ENCODE data around the gene DUS1L. TPM values are rescaled to one million over a fixed set of nuclear protein-coding genes. Genes with fewer than 3 reads are reported as not detected.

Gene DUS1L
- polyA plus RNA-seq, 4 donors: 52.7 to 105 (median 69.9) TPM

DNA sequence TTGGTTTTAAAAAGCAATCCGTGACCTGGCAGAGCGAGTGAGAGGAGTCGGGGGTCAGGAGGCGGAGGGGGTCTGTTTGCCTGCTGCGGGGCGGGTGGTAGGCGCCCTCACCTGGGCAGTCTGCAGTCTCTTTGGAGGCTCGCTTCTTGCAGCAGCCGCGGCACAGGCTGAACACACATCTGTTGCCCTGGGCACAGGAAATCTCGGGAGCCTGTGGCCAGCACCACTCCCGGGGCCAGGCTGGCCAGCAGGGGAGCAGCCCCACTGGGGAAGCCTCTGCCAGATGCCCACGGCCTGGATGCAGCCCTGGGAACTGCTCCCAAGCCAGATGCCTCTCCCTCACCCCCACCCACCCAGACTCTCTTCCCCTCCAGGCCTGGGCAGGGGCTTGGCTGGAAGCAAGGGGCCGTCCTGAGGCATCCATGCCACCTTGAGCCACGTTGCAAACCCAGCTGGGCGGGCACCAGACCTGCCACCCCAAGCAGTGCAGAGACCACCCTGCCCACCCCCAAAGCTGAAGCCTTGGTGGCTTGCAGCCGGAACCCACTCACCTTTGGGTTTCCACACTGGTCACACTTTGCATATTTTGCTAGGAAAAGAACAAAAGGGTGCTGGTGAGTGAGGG is 7.3 kb downstream of the DUS1L start:
- DNase-seq (ENCODE audit: low read depth in 4 of 4, low spot score in 3 of 4): no peak

DNA sequence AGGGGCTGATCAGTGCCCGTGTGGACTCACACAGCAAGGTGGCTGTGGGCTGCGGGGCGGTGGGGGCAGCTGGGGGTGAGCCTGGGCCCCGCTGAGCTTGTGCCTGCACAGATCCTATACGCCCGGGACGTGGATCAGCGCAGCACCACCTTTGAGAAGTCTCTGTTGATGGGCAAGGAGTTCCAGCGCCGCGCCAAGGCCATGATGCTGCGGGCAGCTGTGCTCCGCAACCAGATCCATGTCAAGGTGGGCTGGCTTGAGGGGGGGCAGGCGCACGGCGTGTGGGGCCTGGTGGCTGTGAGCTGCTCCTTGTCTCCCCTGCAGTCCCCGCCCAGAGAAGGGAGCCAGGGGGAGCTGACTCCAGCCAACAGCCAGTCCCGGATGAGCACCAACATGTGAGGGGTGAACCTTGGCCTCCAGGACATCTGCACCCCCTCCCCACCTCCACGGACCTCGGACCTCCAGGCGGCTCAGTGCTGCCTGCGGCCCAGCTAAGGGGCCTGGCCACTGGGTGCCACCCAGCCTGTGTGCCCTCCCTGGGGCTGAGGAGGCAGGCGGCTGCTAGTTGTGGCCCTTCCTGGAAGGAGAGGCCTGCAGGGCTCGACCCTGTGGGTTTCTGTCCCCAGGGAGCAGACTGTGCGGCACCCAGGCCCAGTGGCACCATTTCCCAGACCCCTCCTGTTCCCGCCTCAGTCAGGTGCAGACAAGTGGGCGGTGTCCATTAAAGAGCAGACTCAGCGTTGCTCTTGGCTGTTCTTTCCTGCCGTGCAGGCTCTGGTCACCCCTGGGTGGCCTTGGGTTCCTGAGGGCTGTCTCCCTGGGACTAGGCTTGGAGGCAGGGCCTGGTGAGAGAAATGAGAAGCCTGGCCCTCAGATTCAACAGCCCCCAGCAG is 8.6 kb downstream of the DUS1L start:
- DNase-seq (ENCODE audit: low read depth in 4 of 4, low spot score in 3 of 4): no peak

DNA sequence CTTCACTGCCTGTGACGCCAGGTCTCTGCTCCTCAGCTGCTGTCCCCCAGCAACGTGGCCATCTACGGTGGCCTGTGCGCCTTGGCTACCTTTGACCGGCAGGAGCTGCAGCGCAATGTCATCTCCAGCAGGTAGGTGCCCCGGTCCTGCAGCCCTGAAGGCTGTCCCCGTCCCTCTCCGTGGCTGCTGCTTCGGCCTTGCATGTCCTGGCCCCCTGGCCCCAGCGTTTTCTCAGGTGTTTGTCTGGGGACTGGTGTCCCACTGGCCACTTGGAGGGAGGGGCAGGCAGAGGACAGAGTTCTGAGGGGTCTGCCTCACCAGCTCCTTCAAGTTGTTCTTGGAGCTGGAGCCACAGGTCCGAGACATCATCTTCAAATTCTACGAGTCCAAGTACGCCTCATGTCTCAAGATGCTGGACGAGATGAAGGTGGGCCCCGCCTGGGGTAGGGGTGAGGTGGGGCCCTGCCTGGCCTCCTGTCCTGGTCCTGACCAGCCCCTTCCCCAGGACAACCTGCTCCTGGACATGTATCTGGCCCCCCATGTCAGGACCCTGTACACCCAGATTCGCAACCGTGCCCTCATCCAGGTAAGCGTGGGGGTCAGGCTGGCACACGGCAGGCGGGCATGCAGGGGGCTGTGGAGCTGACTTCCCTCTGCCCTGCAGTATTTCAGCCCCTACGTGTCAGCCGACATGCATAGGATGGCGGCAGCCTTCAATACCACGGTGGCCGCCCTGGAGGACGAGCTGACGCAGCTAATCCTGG is 9.5 kb downstream of the DUS1L start:
- no peak for DNase-seq (ENCODE audit: low read depth in 4 of 4, low spot score in 3 of 4)

DNA sequence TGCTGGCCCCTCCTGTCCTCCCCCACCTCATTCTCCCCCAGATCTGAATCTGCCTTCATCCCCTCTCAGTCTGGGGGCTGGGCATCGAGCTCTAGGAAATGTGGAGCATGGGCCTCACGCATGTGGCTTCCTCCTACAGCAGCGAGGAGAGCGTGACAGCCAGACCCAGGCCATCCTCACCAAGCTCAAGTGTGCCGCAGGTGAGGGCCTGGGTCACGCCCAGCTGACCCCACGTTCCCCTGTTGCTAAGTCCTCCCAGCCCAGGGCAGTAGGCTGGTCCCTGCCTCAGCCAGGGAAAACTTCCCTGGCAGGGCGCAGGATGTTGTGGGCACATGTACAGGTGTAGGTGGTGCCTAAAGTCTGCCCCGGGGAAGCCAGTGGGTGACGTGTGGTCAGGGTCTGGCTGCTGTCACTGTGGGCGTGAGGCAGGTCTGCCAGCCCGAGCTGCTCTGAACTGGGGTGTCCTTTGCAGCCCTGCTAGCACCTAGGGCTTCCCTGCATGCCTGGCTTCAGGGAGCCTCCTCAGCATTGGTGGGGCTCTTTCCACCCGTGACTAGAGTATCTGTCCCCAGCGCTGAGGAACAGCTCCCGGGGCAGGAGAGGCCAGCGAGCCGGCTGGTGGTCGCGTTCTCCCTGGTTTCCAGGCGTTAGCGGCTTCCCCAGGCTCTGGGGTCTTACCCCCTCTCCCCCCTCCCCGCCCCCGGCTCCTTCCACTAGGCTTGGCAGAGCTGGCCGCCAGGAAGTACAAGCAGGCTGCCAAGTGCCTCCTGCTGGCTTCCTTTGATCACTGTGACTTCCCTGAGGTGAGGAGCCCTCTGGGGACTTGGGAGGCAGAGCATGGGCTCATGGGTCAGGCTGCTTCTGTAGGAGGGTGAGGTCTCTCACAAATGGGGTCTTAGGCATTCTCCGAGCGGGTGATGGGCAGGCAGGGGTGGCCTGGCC is 10.3 kb downstream of the DUS1L start:
- DNase-seq (ENCODE audit: low read depth in 4 of 4, low spot score in 3 of 4): no peak

DNA sequence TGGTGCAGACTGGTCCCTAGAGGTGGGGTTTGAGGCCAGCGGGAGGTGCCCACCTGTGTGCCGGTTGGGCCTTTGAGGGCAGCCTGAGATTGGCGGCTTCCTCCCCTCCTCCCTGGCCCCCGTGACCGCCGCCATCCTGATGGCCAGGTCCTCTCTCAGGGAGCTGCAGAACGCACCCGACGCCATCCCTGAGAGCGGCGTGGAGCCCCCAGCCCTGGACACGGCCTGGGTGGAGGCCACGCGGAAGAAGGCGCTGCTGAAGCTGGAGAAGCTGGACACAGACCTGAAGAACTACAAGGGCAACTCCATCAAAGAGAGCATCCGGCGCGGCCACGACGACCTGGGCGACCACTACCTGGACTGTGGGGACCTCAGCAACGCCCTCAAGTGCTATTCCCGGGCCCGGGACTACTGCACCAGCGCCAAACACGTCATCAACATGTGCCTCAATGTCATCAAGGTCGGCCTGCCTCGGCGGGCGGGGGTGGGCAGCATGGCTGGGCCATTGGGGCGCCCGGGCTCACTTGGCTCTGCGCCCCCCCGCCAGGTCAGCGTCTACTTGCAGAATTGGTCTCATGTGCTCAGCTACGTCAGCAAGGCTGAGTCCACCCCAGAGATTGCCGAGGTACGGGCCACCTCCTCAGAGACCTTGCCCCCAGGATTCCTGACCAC is 11.1 kb downstream of the DUS1L start:
- no peak for DNase-seq (ENCODE audit: low read depth in 4 of 4, low spot score in 3 of 4)

DNA sequence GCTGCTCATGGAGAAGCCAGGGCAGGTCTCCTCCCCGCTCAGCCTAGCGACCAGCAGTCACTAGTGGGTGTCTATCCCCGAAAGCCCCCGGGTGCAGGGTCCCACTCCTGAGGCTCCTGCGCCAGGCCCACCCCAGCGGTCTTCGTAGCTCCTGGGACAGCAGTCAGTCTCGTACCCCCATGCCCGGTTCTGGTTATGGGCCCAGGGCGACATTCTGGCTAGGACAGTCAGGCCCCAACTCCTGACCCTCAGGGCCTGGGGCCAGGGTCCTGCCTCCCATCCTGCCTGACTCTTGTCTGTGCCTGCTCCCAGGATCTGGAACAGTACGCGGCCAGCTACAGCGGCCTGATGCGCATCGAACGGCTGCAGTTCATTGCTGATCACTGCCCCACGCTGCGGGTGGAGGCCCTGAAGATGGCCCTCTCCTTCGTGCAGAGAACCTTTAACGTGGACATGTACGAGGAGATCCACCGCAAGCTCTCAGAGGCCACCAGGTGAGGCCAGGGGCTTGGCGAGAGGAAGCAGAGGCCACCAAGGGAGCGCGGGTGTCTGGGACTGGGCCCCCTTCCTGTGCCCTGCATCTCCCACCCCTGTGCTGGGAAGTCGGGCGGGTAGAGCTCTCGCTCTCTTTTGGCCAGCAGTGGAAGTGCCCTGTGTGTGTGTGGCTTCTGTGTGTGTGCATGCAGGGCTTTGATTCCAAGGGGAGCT is 11.9 kb downstream of the DUS1L start:
- no peak for DNase-seq (ENCODE audit: low read depth in 4 of 4, low spot score in 3 of 4)

DNA sequence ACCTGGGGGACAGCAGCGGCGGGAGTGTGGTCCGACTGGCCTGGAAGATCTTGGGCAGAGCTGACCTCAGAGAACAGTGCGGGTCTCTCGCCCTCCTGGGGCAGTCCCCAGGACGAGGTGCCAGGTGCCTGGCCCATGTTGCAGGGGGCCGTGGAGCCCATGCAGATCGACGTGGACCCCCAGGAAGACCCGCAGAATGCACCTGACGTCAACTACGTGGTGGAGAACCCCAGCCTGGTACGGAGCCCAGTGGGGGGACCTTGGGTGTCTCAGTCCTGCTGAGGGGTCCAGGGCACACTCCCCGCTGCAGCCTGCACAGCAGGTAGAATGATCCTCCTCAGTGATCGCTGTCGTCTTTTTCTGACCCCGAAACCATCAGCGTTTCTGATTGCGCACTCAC is 12.5 kb downstream of the DUS1L start:
- no peak for DNase-seq (ENCODE audit: low read depth in 4 of 4, low spot score in 3 of 4)

DNA sequence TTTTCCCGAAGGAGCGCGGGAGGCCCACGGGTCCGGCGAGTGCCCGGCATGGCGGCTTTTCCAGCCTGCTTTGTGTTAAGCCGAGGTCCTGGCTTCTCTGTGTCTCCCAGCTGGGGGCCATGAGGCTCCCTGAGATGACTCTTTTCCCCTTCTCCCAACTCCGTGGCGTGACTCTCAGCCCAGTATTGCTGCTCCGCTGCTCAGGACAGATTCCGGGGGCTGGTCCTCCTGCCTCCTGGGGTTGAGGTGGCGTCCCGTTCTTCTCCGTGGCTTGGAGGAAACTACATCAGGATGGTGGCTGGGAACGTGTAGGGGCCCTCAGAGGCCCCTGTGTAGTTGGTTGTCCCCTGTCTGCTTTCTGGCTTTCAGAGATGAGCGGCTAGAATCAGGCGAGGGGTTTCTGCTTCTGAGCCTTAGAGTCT is 13.0 kb downstream of the DUS1L start:
- DNase-seq (ENCODE audit: low read depth in 4 of 4, low spot score in 3 of 4): no peak

DNA sequence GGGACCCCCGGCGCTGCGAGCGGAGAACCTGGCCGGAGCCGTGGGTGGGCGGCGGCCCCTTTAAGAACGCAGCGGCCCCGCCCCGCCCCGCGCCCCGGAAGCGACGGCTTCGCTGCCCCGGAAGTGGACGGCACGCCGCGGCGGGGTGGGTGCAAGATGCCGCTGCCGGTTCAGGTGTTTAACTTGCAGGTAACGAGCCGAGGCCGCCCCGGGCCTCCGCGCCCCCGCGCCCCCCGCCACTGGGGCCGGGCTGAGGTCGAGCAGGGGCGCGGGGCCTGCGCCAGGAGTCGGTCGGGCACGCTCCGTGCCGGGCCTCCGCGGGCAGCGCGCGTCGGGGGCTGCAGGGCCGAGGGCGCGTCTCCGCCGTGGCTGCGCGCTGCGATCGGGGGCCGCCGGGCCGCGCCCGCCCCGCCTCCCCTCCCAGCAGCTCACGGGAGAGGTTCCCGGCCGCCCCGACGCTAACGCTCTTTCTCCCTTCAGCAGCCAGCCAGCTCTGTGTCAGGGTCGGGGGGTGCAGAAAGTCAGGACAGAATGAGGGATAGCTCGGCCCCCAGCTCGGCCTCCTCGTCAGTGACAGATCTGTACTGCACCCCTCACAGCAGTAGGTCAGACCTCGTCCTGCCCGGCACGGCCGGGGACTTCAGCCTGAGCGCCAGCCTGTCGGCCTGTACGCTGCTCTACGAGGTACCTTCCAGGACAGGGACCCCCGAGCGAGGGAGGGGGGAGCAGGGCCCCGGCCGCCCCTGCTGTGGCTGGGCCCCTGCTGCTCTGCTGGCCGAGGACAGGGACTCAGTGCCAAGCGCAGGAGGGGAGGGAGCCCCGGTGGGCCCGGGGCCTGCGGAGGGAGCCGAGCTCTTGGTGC is 13.6 kb downstream of the DUS1L start, which contains the start of the genes GPS1 and RFNG:
TSS of gene GPS1 (plus strand) at position 123 of the 862 bp plus-strand sequence. CDS start at position 157, 34 bp downstream.
TSS of gene RFNG (minus strand) at position 36 of the 862 bp plus-strand sequence. CDS start 45 bp downstream, outside the sequence.
- no peak for DNase-seq (ENCODE audit: low read depth in 4 of 4, low spot score in 3 of 4)

DNA sequence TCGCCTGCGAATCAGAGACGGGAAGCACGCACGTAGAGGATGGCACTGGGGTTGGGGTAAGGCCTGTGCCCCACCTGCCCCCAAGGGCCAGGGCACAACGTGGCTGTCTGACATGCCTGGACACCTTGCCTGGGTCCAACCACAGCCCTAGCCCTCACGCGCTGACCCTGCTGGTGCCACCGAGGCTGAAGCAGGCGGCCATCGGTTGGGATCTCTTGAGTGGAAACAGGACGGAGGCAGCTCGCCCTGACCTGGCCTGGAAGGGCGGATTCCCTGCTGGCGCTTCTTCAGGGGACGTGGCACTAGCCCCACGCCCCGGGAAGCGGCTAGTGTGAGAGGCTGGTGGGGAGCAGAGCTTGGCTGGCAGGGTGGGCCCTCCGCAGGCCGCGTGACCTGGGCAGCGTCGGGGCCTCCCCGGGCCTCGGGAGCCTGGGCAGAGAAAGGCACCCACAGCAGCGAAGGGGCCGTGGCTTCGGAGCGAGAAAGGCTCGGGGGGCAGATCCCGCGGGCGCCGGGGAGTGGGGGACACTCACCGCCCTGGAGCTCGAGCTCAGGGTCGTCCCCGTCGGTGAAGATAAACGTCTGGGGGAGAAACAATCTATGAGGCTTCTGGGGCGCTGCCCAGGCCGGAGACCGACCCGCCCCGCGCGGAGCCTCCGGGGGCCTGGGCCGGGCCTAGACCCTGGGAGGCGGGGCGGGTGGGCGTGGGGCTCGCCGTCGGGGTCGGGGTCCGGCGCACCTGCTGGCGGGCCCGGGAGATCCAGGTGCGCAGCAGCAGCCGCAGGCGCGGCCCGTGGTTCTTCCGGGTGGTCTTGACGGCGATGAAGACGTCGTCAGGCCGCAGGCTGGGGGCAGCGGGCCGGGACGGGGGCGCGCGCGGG is 14.6 kb downstream of the DUS1L start:
- no peak for DNase-seq (ENCODE audit: low read depth in 4 of 4, low spot score in 3 of 4)

DNA sequence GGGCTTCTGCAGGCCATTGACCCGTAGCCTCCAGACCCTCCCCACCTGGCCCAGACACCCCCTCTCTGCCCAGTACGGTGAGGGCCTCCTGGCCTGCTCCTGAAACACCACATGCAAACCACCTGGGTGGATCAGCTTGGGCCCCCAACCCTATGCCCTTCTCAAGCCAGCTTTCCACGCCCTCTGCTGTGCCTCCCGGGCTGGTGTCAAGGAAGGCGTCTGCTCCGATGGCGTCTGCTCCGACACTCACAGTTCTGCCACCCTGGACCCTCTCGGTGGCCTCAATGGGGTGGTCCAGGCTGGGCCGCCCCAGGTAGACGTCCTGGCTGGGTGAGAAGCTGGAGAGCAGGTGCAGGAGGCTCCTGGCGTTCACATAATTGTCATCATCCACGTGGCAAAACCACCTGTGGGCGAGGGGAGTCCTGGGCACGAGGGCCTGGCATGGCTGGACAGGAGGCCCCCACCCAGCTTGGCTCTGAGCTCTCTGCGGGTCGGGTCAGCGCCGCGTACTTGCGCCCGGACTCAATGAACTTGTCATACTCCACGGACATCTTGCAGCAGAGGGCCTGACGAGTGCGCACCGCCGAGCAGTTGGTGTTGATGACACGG is 15.3 kb downstream of the DUS1L start:
- DNase-seq (ENCODE audit: low read depth in 4 of 4, low spot score in 3 of 4): no peak

DNA sequence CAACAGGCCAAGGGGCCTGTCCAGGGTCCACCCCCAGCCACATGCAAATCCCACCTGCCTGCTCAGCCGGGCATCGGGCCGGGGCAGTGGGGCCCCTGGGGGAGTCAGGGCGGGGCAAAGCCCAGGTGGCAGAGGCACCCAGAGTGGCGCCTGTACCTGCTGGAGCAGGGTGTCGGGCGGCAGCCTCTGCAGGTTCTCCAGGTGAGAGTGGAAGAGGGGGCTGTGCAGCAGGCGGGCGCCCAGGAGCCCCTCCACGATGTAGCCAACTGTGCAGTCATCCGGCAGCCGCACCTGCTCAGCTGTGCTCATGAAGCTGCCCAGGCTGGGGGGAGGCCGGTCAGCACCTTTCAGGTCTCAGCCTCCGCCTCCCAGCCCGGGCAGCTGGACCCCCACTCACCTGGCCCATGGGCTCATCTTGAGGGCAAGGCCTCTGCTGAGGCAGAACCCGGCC is 16.1 kb downstream of the DUS1L start:
- no peak for DNase-seq (ENCODE audit: low read depth in 4 of 4, low spot score in 3 of 4)

DNA sequence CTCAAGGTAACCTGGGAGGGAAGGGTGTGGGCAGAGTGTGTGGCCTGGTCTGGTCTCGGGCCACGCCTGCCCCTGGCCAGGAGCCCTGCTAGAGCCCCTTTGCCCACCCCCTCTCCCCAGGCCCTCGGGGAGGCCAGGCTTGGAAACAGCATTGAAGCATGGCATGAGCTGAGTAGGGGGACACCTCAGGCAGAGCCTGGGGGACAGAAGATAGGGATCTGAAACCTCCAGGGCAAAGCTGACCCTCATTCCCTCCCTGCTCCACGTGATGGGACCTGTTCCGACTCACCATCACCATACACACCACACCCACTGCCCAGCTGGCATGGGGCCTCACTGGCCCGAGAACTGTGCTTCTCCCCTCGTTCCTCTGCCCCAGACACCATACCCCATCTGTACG is 16.5 kb downstream of the DUS1L start:
- no peak for DNase-seq (ENCODE audit: low read depth in 4 of 4, low spot score in 3 of 4)

DNA sequence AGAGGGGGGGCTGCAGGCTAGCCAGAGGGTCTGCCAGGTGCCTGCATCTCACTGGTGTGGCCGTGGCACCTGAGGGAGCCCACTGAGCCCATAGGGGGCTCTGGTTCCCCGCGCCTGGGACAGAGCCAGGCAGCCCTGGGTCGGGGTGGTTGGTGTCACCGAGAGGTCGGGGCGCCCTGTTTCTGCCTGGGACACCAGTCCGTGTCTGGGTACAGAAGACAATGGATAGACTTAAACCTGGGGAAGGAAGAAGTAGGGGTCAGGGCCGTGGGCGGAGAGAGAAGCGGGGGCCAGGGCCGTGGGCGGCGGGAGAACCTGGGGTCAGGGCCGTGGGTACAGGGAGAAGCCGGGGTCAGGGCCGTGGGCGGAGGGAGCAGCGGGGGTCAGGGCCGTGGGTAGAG is 17.0 kb downstream of the DUS1L start:
- DNase-seq (ENCODE audit: low read depth in 4 of 4, low spot score in 3 of 4): no peak

DNA sequence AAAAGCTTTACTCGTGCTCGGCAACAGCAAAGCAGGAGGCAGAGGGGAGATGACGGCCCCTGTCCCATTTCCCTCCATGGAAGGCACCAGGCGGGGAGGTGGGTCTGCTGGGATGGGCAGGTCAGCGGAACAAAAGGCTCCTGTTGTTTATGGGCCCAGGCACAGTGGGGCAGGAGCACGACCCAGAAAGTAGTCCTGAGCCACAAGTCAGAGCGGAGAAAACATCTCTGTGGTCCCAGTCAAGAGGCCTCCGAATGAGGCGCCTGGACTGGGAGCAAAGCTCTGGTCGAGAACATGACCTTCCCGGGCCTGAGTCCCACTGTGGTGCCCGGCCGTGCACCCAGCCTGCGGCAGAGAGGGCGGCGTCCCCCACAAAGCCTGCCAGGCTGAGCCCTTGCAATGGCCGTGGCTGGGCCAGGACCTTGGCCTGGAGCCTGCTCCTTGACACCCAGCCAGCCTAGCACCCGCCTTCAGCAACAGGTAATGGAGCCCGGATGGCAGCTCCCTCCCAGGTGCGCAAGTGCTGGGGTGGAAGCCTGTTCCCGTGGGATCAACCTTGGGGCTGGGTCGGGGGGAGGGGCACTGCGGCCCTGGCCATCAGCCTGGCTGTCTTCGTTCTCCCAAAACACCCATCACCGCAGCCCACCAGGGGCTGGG is 17.6 kb downstream of the DUS1L start:
- DNase-seq (ENCODE audit: low read depth in 4 of 4, low spot score in 3 of 4): no peak

DNA sequence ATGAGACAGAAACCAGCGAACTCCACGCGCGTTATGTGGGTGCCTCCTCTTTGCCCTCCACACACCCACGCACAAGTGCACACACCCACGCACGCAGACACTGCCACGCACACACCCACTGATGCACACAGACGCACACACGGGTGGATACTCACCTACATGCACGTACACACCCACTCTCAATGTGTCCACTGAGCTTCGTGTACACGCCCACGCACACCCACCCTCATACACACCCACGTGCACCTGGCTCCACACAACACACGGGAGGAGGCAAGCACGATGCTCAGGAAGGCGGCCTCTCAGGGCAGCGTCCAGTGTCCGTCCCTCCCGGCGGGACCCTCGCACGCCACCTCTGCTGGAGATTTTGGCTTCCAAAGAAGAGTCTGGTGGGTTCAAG is 18.2 kb downstream of the DUS1L start:
- no peak for DNase-seq (ENCODE audit: low read depth in 4 of 4, low spot score in 3 of 4)
